Prostate gland (tissue), 2 donors: ENCODE data around the gene ECT2L. TPM values are rescaled to one million over a fixed set of nuclear protein-coding genes. Genes with fewer than 3 reads are reported as not detected.

Experiments
- DNase-seq: peaks from one replicate; pipeline ENCODE4 v3.0.0-alpha.2; 2019; ENCODE audit warnings: low spot score
- H3K27ac ChIP-seq, 2 donors: fragments of 200-600 bp; sonication (generic); 2 replicates each; pipeline ENCODE4 v1.5.1; 2017 to 2019
- H3K27me3 ChIP-seq: fragments of 200-600 bp; sonication (generic); replicated peaks from 2 replicates; pipeline ENCODE4 v1.5.1; 2019; ENCODE audit not compliant: insufficient read depth
- H3K36me3 ChIP-seq, 2 donors: fragments of 200-600 bp; sonication (generic); 1 replicate in 1 of 2; 2 replicates in 1 of 2; pipeline versions ENCODE4 v1.5.1 to v1.8.1; 2017 to 2019
- H3K4me1 ChIP-seq: fragments of 200-600 bp; sonication (generic); replicated peaks from 2 replicates; pipeline ENCODE4 v1.5.1; 2019
- H3K4me3 ChIP-seq, 2 donors: fragments of 200-600 bp; sonication (generic); 2 replicates each; pipeline ENCODE4 v1.5.1; 2017 to 2019
- H3K9me3 ChIP-seq: fragments of 200-600 bp; sonication (generic); 2 replicates; pipeline ENCODE4 v1.5.1; 2017
- CTCF ChIP-seq, 4 experiments: fragments of 200-600 bp in 2 of 4; fragments of 450-650 bp in 2 of 4; sonication (generic) in 2 of 4; IDR thresholded peaks; 1 replicate in 3 of 4; 2 replicates in 1 of 4; pipeline ENCODE4 v1.5.1; 2016 to 2019; ENCODE audit warnings: antibody characterized with exemption in 4 of 4, mild to moderate bottlenecking in 2 of 4, moderate library complexity in 2 of 4
- POLR2A ChIP-seq: fragments of 450-650 bp; IDR thresholded peaks from one replicate; pipeline ENCODE4 v1.6.1; 2016; ENCODE audit warnings: antibody characterized with exemption, mild to moderate bottlenecking
- POLR2AphosphoS5 ChIP-seq: sonication (generic); formaldehyde crosslinking; IDR thresholded peaks from one replicate; pipeline ENCODE4 v1.6.1; 2017; ENCODE audit warnings: antibody characterized with exemption
- WGBS: methylation state at CpG from one replicate; pipeline ENCODE4 v1.1.5; 2018; 5-methylcytosine and 5-hydroxymethylcytosine counted together
- intact Hi-C: fragments of 100-400 bp; cut with DNase I; formaldehyde crosslinking; loops from one replicate; pipeline ENCODE4 v1.14.2; 2022
- total RNA-seq, 2 donors: library from RNA; depleted of rRNA; stranded (reverse); fragments of >200 nt; gene quantifications; one replicate each; pipeline ENCODE4 v1.1.0, GENCODE V29; 2016

The ECT2L gene
- total RNA-seq, 2 donors from 2014 or later = 0.41 TPM; not detected in 1

GRCh38 chr6:138882369-138883017 lies 86.6 kb downstream of the ECT2L start:
- TF ChIP-seq POLR2AphosphoS5 (no peak), POLR2A (no peak), CTCF (IDR thresholded peaks at IDR 0.05) (no peak)

GRCh38 chr6:138885156-138885819 lies 89.4 kb downstream of the ECT2L start:
- 85% methylated on average over 13 of the region's 13 CpGs for WGBS
- intact Hi-C loops = no loop called here
- TF ChIP-seq CTCF (IDR thresholded peaks at IDR 0.05) (no peak), POLR2A (no peak), POLR2AphosphoS5 (no peak)
- H3K4me3 ChIP-seq = no peak overlapping the region
- DNase-seq = no peak
- H3K9me3 ChIP-seq = no peaks in the 10 kb centered on the region
- no peaks in the 10 kb centered on the region for H3K36me3 ChIP-seq
- no peaks in the 10 kb centered on the region for H3K27me3 ChIP-seq
- no peaks in the 10 kb centered on the region for H3K4me1 ChIP-seq
- H3K27ac ChIP-seq = no peak overlapping the region

More at GRCh38 chr6:138882369-138883017, 86.6 kb downstream of the ECT2L start:
- 93% methylated on average over 7 of the region's 7 CpGs for WGBS
- no peaks in the 10 kb centered on the region for H3K4me1 ChIP-seq
- DNase-seq = no peak
- H3K36me3 ChIP-seq = no peaks in the 10 kb centered on the region
- no peak overlapping the region for H3K4me3 ChIP-seq
- no peaks in the 10 kb centered on the region for H3K27me3 ChIP-seq
- no peaks in the 10 kb centered on the region for H3K9me3 ChIP-seq
- intact Hi-C loops = no loop called here
- no peak overlapping the region for H3K27ac ChIP-seq

- no peaks in the 10 kb centered on the region for H3K4me1 ChIP-seq
- no peaks in the 10 kb centered on the region for H3K27me3 ChIP-seq
- no peak for TF ChIP-seq POLR2A
- TF ChIP-seq POLR2AphosphoS5 = no peak
- TF ChIP-seq CTCF (IDR thresholded peaks at IDR 0.05) = no peak
- DNase-seq = no peak
- WGBS = 92% methylated on average over 3 of the region's 3 CpGs
- intact Hi-C loops = no loop called here
- H3K36me3 ChIP-seq = no peaks in the 10 kb centered on the region
- H3K4me3 ChIP-seq = no peak overlapping the region
- no peaks in the 10 kb centered on the region for H3K9me3 ChIP-seq
- no peak overlapping the region for H3K27ac ChIP-seq
These were observed 95.5 kb downstream of the ECT2L start for GRCh38 chr6:138891255-138891986.

- DNase-seq = no peak
- Histone ChIP-seq H3K27me3 (no peaks in the 10 kb centered on the region), H3K9me3 (no peaks in the 10 kb centered on the region), H3K4me3 (no peak overlapping the region), H3K4me1 (no peaks in the 10 kb centered on the region), H3K36me3 (peaks cover 0 to 4% of the 10 kb centered on the region in 2 donors), H3K27ac (no peak overlapping the region)
- WGBS = 97% methylated on average over 8 of the region's 8 CpGs
- TF ChIP-seq POLR2A = no peak
- TF ChIP-seq POLR2AphosphoS5 = no peak
- no peak for TF ChIP-seq CTCF (IDR thresholded peaks at IDR 0.05)
- intact Hi-C loops = no loop called here
These were observed 100.3 kb downstream of the ECT2L start for GRCh38 chr6:138896104-138896756.
